Activated naive CD4-positive, alpha-beta T cell (primary cell): Measurements from ENCODE around the gene EPHB1.

ENCODE experiments used
- DNase-seq, 4 experiments: peaks; one replicate each; lab custom pipeline; 2025; lab: John Stamatoyannopoulos, UW

Gene EPHB1

GRCh38 chr3:135161425-135161824 lies 366.4 kb downstream of the EPHB1 start:
- DNase-seq = no peak

- DNase-seq = no peak
These were observed 368.6 kb downstream of the EPHB1 start for GRCh38 chr3:135163701-135164100.

- no peak for DNase-seq
These were observed 370.2 kb downstream of the EPHB1 start for GRCh38 chr3:135165260-135165659.

GRCh38 chr3:135166266-135166825 lies 371.3 kb downstream of the EPHB1 start:
- DNase-seq = no peak

DNA sequence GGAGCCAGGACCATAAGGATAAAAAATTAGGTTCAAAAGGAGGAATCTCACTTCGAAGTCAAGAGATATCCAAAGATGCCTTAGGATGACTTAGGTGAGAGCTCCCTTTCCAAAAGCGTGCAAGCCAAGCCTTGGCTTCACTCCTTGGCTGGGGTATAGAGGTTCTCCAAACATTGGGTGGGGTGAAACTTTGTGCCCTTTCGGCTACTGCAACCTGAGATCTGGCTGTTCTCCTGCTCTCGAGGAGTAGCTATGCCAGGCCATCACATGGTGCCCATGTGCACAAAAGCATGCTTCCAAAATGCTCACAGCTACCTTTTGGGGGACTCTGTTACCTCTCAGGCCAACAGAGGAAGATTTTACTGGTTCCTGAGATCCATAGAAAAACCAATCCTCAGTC lies 373.8 kb downstream of the EPHB1 start:
- no peak for DNase-seq

DNA sequence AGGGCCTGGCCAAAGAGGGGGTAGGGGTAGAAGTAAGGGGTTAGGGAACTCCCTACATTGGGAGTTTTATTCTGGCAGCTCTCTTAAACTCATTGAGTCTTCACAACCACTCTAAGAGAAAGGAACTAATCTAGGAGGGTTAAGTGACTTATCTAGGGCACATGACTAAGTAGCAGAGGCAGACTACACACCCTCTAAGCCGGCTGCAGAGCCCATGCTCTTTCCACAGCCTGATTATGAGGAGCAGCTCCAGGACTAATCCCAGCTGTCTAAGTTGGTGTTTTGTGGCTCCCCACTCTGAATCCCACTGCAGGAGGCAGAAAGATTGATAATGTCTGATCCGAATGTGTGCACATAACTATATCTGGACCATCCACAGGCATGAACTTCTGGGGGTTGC lies 374.6 kb downstream of the EPHB1 start:
- DNase-seq = no peak

GRCh38 chr3:135170732-135171131 lies 375.7 kb downstream of the EPHB1 start:
- no peak for DNase-seq

GRCh38 chr3:135172191-135172869 lies 377.3 kb downstream of the EPHB1 start:
- DNase-seq = no peak

- DNase-seq = no peak
These were observed 380.7 kb downstream of the EPHB1 start for GRCh38 chr3:135175728-135176277.

DNA sequence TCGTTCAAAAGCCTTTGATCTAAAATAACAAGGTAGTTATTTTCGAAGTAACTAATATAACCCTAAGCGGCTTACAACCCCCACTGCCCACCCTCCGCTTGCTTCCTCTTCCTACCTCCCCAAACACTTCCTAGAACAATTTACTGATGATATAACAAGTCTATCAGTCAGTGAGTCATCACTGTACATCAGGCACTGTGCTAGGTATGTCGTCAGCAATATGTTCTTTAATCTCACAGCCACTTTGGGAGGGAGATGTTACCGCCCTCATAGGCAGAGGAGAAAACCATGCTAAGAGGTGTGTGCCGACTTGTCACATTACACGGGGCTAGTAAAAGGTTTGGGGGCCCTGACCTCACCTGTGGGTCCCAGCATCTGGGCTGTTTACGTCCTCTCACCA lies 381.8 kb downstream of the EPHB1 start:
- DNase-seq = no peak

GRCh38 chr3:135178566-135178965 lies 383.5 kb downstream of the EPHB1 start:
- no peak for DNase-seq

DNA sequence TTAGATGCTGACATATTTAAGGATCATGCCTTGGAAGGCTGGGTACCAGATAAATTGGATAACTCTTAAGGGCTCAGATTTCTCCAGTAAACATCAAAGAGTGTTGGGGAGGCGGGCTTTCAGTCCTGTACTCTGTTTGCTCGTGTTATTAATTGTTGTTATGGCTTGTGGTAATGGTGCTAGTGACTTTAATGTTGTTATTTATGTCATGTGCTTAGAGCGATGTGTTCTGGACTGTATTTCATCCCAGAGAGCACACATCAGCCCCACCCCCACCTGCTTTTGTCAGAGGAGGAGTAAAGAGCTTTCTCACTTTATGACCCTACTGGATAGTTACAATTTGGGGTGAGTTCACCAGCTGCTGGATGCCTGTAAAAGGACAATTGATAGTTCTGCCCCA lies 386.3 kb downstream of the EPHB1 start:
- DNase-seq = no peak

GRCh38 chr3:135182364-135182998 lies 387.4 kb downstream of the EPHB1 start:
- no peak for DNase-seq

DNA sequence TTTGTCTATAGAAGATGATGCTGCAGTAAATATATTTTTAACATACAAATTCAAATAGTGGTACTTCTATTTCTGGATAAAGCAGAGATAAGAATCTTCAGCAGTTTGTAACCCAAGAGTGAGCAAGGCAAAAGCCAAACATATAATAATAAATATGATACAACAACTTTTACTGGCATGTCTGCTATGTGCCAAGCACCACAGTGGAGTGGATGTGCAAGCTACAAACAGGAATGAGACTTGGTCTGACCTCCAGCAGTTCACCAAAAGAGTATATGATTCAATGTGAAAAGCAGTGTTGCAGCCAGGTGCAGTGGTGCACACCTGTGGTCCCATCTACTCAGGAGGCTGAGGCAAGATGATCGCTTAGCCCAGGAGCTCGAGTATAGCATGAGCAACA lies 395.6 kb downstream of the EPHB1 start:
- no peak for DNase-seq

DNA sequence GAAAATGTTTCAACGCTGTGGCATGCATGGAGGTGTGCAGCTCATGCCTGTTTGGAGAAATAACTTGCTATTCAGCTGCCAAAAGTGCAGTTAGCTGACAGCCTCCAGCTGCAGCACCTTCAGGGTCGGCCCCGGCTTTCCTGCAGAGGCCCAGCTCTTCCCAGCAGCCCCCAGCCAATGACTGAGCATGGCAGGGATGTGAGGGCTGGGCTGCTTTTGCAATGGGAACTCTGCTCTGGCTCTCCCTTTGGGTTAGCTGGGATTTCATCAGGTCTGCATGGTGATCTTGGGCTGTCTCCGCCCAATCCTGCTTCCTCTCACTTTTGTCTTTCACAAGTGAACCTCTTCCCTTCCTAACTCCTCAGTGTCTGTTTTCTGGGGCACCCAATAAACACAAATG lies 396.6 kb downstream of the EPHB1 start:
- DNase-seq = no peak

- DNase-seq = no peak
These were observed 397.9 kb downstream of the EPHB1 start for GRCh38 chr3:135192929-135193328.

- no peak for DNase-seq
These were observed 402.2 kb downstream of the EPHB1 start for GRCh38 chr3:135197246-135197645.

- DNase-seq = no peak
These were observed 402.8 kb downstream of the EPHB1 start for GRCh38 chr3:135197856-135198255.

DNA sequence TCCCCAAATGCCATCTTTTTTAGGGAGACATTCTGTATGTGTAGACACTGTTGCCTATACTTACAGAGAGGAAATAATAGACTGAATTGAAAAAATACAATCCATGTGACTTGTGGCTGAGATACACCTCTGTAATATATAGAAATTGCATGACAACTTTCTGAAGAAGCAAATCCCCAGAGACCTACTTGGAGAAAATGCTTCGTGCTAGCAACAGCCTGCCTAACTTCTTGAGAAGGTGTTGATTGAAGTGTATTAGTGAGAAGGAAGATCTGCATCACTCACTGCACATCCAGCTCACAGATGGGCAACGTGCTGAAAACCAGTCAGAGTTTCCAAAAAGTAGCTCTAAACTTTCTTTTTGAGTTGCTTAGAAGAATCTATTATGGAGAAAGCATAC lies 404.1 kb downstream of the EPHB1 start:
- no peak for DNase-seq

- no peak for DNase-seq
These were observed 408.0 kb downstream of the EPHB1 start for GRCh38 chr3:135203026-135203425.

- DNase-seq = no peak
These were observed 418.2 kb downstream of the EPHB1 start for GRCh38 chr3:135213213-135213612.

DNA sequence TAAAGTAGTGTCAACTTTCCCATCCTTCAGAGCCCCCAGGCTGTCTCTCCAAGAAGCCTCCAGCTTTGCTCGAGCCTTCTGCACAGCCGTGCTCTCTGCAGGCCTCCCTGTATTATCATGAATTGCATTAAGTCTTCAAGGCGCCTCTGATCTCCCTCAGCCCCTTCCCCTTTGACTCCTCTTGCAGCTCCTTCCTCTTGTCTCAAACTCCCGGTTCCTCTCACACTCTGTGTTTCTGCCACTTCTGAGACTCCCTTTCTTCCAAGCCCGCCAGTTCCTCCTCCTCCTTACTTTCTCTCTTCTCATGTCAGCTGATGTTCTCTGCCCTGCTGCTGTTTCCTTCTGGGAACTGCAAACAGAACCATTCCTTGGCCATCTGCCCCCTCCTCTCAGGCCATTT lies 418.8 kb downstream of the EPHB1 start:
- DNase-seq = no peak

DNA sequence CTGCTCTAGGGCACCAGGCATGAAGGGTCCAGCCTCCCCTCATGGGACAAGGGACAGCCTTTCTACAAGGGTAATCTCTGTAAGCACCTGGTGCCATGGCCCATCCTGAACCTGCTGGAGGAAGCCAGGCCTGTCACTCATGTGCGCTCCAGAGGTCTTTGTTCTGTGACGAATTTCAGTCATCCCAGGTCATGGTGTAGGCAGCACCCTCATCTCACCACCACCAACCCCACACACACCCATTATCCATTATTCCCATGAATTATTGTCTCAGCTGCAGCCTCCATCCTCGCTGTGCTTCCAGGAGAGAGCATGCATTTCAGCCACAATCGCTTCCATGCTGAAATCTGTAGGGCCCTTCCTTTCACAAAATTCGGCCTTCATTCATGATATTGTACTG lies 419.3 kb downstream of the EPHB1 start:
- no peak for DNase-seq
